ENCODE results near the gene CENPU. TPM values are rescaled to one million over a fixed set of nuclear protein-coding genes. Genes with fewer than 3 reads are reported as not detected.

The CENPU gene
- total and polyA plus RNA-seq, 2 experiments from 2014 or later = 88.3 to 186 TPM

- H4K20me1 ChIP-seq (replicated peaks; ENCODE audit: insufficient read depth) = peaks cover 28% of the 10 kb centered on the region
- peaks cover 10% of the 10 kb centered on the region for H3K27me3 Mint-ChIP-seq (ENCODE audit: insufficient read depth, low read depth, poor library complexity)
- H3K4me1 ChIP-seq (ENCODE audit: insufficient read depth) = peaks cover 68% of the 10 kb centered on the region
- no peaks in the 10 kb centered on the region for H3K36me3 ChIP-seq (ENCODE audit: insufficient read depth)
- no peak for ATAC-seq
- peaks cover 60% of the 10 kb centered on the region for H3K79me2 ChIP-seq (replicated peaks; ENCODE audit: insufficient read depth)
- TF ChIP-seq REST (IDR thresholded peaks at IDR 0.05; ENCODE audit: unreplicated experiment) (no peak), ZNF462 (CRISPR knock-in tag; IDR thresholded peaks at IDR 0.05) (no peak), EZH2phosphoT487 (IDR thresholded peaks at IDR 0.05; ENCODE audit: unreplicated experiment) (no peak), ZNF114 (CRISPR knock-in tag; IDR thresholded peaks at IDR 0.05) (no peak), CREB1 (CRISPR knock-in tag; IDR thresholded peaks at IDR 0.05; ENCODE audit: low read depth) (no peak), NANOG (IDR thresholded peaks at IDR 0.05; ENCODE audit: borderline replicate concordance) (no peak), EZH2 (IDR thresholded peaks at IDR 0.05; ENCODE audit: low read depth, unreplicated experiment) (no peak), CTCF (conservative IDR thresholded peaks at IDR 0.05; ENCODE audit: low read depth in 2 of 2) (no peak), JUNB (IDR thresholded peaks at IDR 0.05; ENCODE audit: unreplicated experiment) (no peak), ZNF331 (CRISPR knock-in tag; IDR thresholded peaks at IDR 0.05; ENCODE audit: low read depth) (no peak), POLR2AphosphoS5 (IDR thresholded peaks at IDR 0.05; ENCODE audit: low read depth) (no peak), STAT1 (IDR thresholded peaks at IDR 0.05; ENCODE audit: unreplicated experiment) (no peak)
- TF ChIP-seq, protein P1, sequence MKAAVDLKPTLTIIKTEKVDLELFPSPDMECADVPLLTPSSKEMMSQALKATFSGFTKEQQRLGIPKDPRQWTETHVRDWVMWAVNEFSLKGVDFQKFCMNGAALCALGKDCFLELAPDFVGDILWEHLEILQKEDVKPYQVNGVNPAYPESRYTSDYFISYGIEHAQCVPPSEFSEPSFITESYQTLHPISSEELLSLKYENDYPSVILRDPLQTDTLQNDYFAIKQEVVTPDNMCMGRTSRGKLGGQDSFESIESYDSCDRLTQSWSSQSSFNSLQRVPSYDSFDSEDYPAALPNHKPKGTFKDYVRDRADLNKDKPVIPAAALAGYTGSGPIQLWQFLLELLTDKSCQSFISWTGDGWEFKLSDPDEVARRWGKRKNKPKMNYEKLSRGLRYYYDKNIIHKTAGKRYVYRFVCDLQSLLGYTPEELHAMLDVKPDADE (IDR thresholded peaks at IDR 0.05) = no peak
- H3K9me2 ChIP-seq (ENCODE audit: insufficient read depth) = no peaks in the 10 kb centered on the region
- no peaks in the 10 kb centered on the region for H3F3A ChIP-seq (replicated peaks; ENCODE audit: low read depth)
- peak overlapping the region; percentile 94 for H3K4me2 ChIP-seq
- H3K9me3 Mint-ChIP-seq = no peaks in the 10 kb centered on the region; the same call in 2 of the 3 replicates
- H2AFZ ChIP-seq = no peak overlapping the region
- peak overlapping the region; percentile 18; the same call in 1 of the 2 replicates for H3K27ac ChIP-seq (ENCODE audit: low read depth)
- H3K4me1 Mint-ChIP-seq = peaks cover 59% of the 10 kb centered on the region
- H3K4me3 ChIP-seq = peak overlapping the region; percentile 82
- H3K4me3 Mint-ChIP-seq = peak overlapping the region; percentile 84
- H3K27ac Mint-ChIP-seq = peak overlapping the region; percentile 82
- peak; percentile 21 for DNase-seq (ENCODE audit: low spot score)
- no peaks in the 10 kb centered on the region for H3K27me3 ChIP-seq (ENCODE audit: insufficient read depth)
- peaks cover 28% of the 10 kb centered on the region for H3K36me3 Mint-ChIP-seq (ENCODE audit: low read depth)
Observed at GRCh38 chr4:184648054-184648312, 85.9 kb downstream of the CENPU start.

All from GM23338 (cell line).